GM12878 (cell line): Measurements from ENCODE around the gene HIBCH.

Experiments
- CHD1 ChIP-seq: IDR thresholded peaks from 2 replicates; pipeline ENCODE4 v1.6.1; 2012; ENCODE audit warnings: low read depth, low read length, improper control_type of control experiment
- CHD2 ChIP-seq: IDR thresholded peaks from 2 replicates; pipeline ENCODE4 v1.6.1; 2011; ENCODE audit warnings: low read depth, low read length, improper control_type of control experiment, borderline replicate concordance
- CREB1 ChIP-seq: IDR thresholded peaks from 2 replicates; pipeline ENCODE4 v1.6.1; 2012; ENCODE audit warnings: low read depth, mild to moderate bottlenecking, inconsistent platforms
- EGR1 ChIP-seq, 2 experiments: IDR thresholded peaks; 1 replicate in 1 of 2; 2 replicates in 1 of 2; pipeline ENCODE4 v1.6.1; 2011 to 2012; ENCODE audit warnings: low read depth in 2 of 2, low read length in 2 of 2, borderline replicate concordance in 1 of 2, mild to moderate bottlenecking in 1 of 2, moderate library complexity in 1 of 2
- NR2C2 ChIP-seq: IDR thresholded peaks from 2 replicates; pipeline ENCODE4 v1.6.1; 2011; ENCODE audit warnings: borderline replicate concordance, low read depth; ENCODE audit not compliant: control insufficient read depth, insufficient read length
- POLR2AphosphoS5 ChIP-seq: IDR thresholded peaks from 2 replicates; pipeline ENCODE4 v1.6.1; 2011; ENCODE audit warnings: mild to moderate bottlenecking, low read length, inconsistent platforms
- RAD51 ChIP-seq: fragments of 450-650 bp; IDR thresholded peaks from 2 replicates; pipeline ENCODE4 v1.6.1; 2016; ENCODE audit warnings: moderate library complexity, mild to moderate bottlenecking, inconsistent platforms
- YY1 ChIP-seq: IDR thresholded peaks from 2 replicates; pipeline ENCODE4 v1.6.1; 2011; ENCODE audit warnings: low read depth, mild to moderate bottlenecking, low read length
- TF ChIP-seq, protein P1 (sequence below), 3 experiments: IDR thresholded peaks in 2 of 3; conservative IDR thresholded peaks in 1 of 3; 2 replicates each; pipeline ENCODE4 v1.5.1; 2011; ENCODE audit warnings: low read depth in 3 of 3, low read length in 3 of 3, mild to moderate bottlenecking in 3 of 3, control low read depth in 2 of 3, moderate library complexity in 2 of 3, inconsistent platforms in 1 of 3, mixed read lengths in 1 of 3; ENCODE audit not compliant: control insufficient read depth in 2 of 3, insufficient read depth in 1 of 3; ENCODE audit errors: extremely low read depth in 1 of 3

DNA sequence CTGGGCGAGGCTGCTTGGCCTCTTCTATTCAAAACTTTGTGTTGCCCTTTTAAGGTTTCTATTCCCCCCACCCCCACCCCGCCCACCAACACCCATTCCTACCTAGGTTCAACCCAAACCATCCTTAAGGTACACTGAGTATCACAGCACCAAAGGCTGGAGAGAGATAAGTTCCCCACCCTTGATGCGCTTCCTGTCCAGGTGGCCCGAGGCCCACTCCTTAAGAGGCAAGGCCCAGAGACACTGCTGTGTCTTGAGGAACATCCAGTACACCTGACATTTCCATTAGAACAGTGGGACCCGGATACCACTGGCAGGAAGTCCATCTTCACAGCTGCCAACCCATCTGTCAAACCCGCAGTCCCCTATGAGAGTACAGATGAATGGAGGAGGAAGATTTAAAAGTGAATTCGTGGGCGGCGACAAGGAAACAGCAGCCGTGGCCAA is 23.5 kb upstream of the HIBCH start:
- TF ChIP-seq NR2C2 (no peak), CHD2 (no peak), YY1 (no peak), POLR2AphosphoS5 (no peak), EGR1 (IDR thresholded peaks at IDR 0.05; ENCODE audit: borderline replicate concordance in 1 of 2, low read depth in 2 of 2, low read length in 2 of 2) (no peak), CREB1 (no peak), CHD1 (no peak), RAD51 (no peak)
- TF ChIP-seq, protein P1, sequence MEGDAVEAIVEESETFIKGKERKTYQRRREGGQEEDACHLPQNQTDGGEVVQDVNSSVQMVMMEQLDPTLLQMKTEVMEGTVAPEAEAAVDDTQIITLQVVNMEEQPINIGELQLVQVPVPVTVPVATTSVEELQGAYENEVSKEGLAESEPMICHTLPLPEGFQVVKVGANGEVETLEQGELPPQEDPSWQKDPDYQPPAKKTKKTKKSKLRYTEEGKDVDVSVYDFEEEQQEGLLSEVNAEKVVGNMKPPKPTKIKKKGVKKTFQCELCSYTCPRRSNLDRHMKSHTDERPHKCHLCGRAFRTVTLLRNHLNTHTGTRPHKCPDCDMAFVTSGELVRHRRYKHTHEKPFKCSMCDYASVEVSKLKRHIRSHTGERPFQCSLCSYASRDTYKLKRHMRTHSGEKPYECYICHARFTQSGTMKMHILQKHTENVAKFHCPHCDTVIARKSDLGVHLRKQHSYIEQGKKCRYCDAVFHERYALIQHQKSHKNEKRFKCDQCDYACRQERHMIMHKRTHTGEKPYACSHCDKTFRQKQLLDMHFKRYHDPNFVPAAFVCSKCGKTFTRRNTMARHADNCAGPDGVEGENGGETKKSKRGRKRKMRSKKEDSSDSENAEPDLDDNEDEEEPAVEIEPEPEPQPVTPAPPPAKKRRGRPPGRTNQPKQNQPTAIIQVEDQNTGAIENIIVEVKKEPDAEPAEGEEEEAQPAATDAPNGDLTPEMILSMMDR (IDR thresholded peaks at IDR 0.05 in 2 of 3, conservative IDR thresholded peaks at IDR 0.05 in 1 of 3; ENCODE audit: control insufficient read depth in 2 of 3, extremely low read depth in 1 of 3, insufficient read depth in 1 of 3, low read depth in 3 of 3, low read length in 3 of 3) = no peak
